PC-9 (cell line): ENCODE data around the gene FALEC. TPM values are rescaled to one million over a fixed set of nuclear protein-coding genes. Genes with fewer than 3 reads are reported as not detected.

Source experiments
- BruUV-seq: library from RNA; stranded (reverse); fragments of 400-500 nt; replicated peaks from 2 replicates; lab custom pipeline; 2021; lab: Mats Ljungman, UMichigan
- CTCF ChIA-PET: fragments of 300-600 bp; sonication (Branson Sonifier 250); formaldehyde crosslinking; loops from one replicate; lab custom pipeline; 2022; ENCODE audit warnings: antibody characterized with exemption; lab: Charles Lee
- POLR2A ChIA-PET: fragments of 300-600 bp; sonication (Branson Sonifier 250); formaldehyde crosslinking; loops from one replicate; lab custom pipeline; 2022; ENCODE audit warnings: antibody characterized with exemption; ENCODE audit not compliant: unreplicated experiment; lab: Charles Lee
- DNase-seq, 2 experiments: peaks; one replicate each; pipeline versions ENCODE4 v3.0.0 to v3.0.0-alpha.2; 2015 to 2022; ENCODE audit warnings: mixed read lengths in 1 of 2
- H2AFZ ChIP-seq: fragments of 200-600 bp; sonication (generic); 2 replicates; pipeline ENCODE4 v1.8.1; 2017; ENCODE audit warnings: antibody characterized with exemption
- H3F3A ChIP-seq: fragments of 200-600 bp; sonication (generic); 2 replicates; pipeline ENCODE4 v1.8.1; 2017; ENCODE audit warnings: antibody characterized with exemption, mild to moderate bottlenecking, low read depth; ENCODE audit not compliant: insufficient read depth
- H3K27ac ChIP-seq: fragments of 200-600 bp; sonication (generic); 2 replicates; pipeline ENCODE4 v1.6.1; 2016; ENCODE audit warnings: mixed run types
- H3K27me3 ChIP-seq: fragments of 200-600 bp; sonication (generic); 2 replicates; pipeline ENCODE4 v1.6.1; 2016; ENCODE audit warnings: low read depth, mixed run types; ENCODE audit not compliant: insufficient read depth
- H3K36me3 ChIP-seq: fragments of 200-600 bp; sonication (generic); 2 replicates; pipeline ENCODE4 v1.6.1; 2016; ENCODE audit warnings: low read depth, mixed run types
- H3K4me1 ChIP-seq: fragments of 200-600 bp; sonication (generic); replicated peaks from 2 replicates; pipeline ENCODE4 v1.6.1; 2016; ENCODE audit warnings: mixed run types; ENCODE audit not compliant: insufficient read depth
- H3K4me2 ChIP-seq: fragments of 200-600 bp; sonication (generic); 2 replicates; pipeline ENCODE4 v1.6.1; 2017; ENCODE audit warnings: mixed run types
- H3K4me3 ChIP-seq: fragments of 200-600 bp; sonication (generic); 2 replicates; pipeline ENCODE4 v1.6.1; 2016; ENCODE audit warnings: mixed run types
- H3K79me2 ChIP-seq: fragments of 200-600 bp; sonication (generic); 2 replicates; pipeline ENCODE4 v1.6.1; 2017; ENCODE audit warnings: low read depth, mixed run types
- H3K9me2 ChIP-seq: fragments of 200-600 bp; sonication (generic); 2 replicates; pipeline ENCODE4 v1.8.1; 2017; ENCODE audit warnings: mild to moderate bottlenecking; ENCODE audit not compliant: insufficient read depth
- H3K9me3 ChIP-seq: fragments of 200-600 bp; sonication (generic); 2 replicates; pipeline ENCODE4 v1.8.1; 2016; ENCODE audit warnings: low read depth; ENCODE audit not compliant: insufficient read depth
- H4K20me1 ChIP-seq: fragments of 200-600 bp; sonication (generic); 2 replicates; pipeline ENCODE4 v1.8.1; 2017; ENCODE audit not compliant: insufficient read depth
- CTCF ChIP-seq: fragments of 200-600 bp; sonication (generic); conservative IDR thresholded peaks from 2 replicates; pipeline ENCODE4 v1.6.1; 2017; ENCODE audit warnings: mixed run types, antibody characterized with exemption, mild to moderate bottlenecking, moderate library complexity
- EZH2 ChIP-seq: fragments of 200-600 bp; sonication (generic); IDR thresholded peaks from 2 replicates; pipeline ENCODE4 v1.8.0; 2017; ENCODE audit warnings: antibody characterized with exemption, low read depth
- intact Hi-C: fragments of 100-400 bp; cut with micrococcal nuclease; formaldehyde crosslinking; loops from one replicate; pipeline ENCODE4 v1.10.0; 2022; ENCODE audit not compliant: unreplicated experiment
- total RNA-seq: library from RNA; stranded (reverse); gene quantifications from 2 replicates; pipeline ENCODE4 v1.2.3, GENCODE V29; 2021

The FALEC gene
- total RNA-seq, 1 experiment from 2014 or later = 0.94 TPM

GRCh38 chr1:150493175-150493574 is 22.4 kb upstream of the FALEC start:
- H4K20me1 ChIP-seq = no peaks in the 10 kb centered on the region
- TF ChIP-seq EZH2 (no peak), CTCF (no peak)
- ChIA-PET POLR2A (no interaction called here), CTCF (interaction anchor here (0.6 kb wide), 1 partner anchor 463 kb away, joined by 3 read pairs; no protein-coding TSS in a partner anchor)
- H3K9me3 ChIP-seq = no peaks in the 10 kb centered on the region
- no peak overlapping the region for H3K4me2 ChIP-seq
- no peaks in the 10 kb centered on the region for H3F3A ChIP-seq
- H3K4me1 ChIP-seq = peaks cover 6% of the 10 kb centered on the region; the same call in 1 of the 2 replicates
- no peaks in the 10 kb centered on the region for H3K9me2 ChIP-seq
- no peak overlapping the region for H2AFZ ChIP-seq
- H3K79me2 ChIP-seq = peaks cover 7% of the 10 kb centered on the region
- no peak overlapping the region for H3K4me3 ChIP-seq
- BruUV-seq = no TSS peak
- H3K27ac ChIP-seq = no peak overlapping the region
- no peak for DNase-seq
- intact Hi-C loops = no loop called here
- H3K27me3 ChIP-seq = no peaks in the 10 kb centered on the region
- H3K36me3 ChIP-seq = peaks cover 18% of the 10 kb centered on the region

DNA sequence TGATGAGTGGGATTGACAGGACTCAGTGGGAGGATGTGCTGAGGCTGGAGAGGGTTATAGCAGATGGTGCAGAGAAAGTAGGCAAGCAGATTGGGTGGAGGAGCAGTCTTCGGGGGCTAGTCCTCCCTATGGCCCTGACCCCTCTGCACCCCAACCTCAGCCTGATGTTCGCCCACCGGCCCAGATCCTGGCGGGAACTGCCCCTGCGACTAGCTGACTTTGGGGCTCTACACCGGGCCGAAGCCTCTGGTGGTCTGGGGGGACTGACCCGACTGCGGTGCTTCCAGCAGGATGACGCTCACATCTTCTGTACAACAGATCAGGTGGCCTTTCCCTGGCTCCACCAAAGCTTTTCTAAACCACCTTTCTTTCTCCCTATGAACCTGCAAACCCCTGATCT is 17.2 kb upstream of the FALEC start:
- H3F3A ChIP-seq = no peaks in the 10 kb centered on the region; the same call in 1 of the 2 replicates
- TF ChIP-seq CTCF = no peak
- TF ChIP-seq EZH2 = no peak
- intact Hi-C loops = no loop called here
- no peak overlapping the region for H2AFZ ChIP-seq
- no TSS peak for BruUV-seq
- DNase-seq = no peak
- CTCF ChIA-PET = no interaction called here
- H3K4me2 ChIP-seq = no peak overlapping the region
- no peak overlapping the region for H3K27ac ChIP-seq
- no peaks in the 10 kb centered on the region for H3K9me2 ChIP-seq
- H3K4me3 ChIP-seq = no peak overlapping the region
- POLR2A ChIA-PET = no interaction called here
- H3K4me1 ChIP-seq = no peaks in the 10 kb centered on the region
- H3K36me3 ChIP-seq = peaks cover 12% of the 10 kb centered on the region; the same call in 1 of the 2 replicates
- H4K20me1 ChIP-seq = no peaks in the 10 kb centered on the region
- no peaks in the 10 kb centered on the region for H3K79me2 ChIP-seq
- H3K9me3 ChIP-seq = no peaks in the 10 kb centered on the region
- no peaks in the 10 kb centered on the region for H3K27me3 ChIP-seq

GRCh38 chr1:150505431-150505830 is 10.1 kb upstream of the FALEC start:
- H3K9me3 ChIP-seq = no peaks in the 10 kb centered on the region
- ChIA-PET CTCF (no interaction called here), POLR2A (interaction anchor here (1.0 kb wide), 1 partner anchor 74 kb away, joined by 4 read pairs; the partner anchor contains the start of gene MCL1)
- no peaks in the 10 kb centered on the region for H3K27me3 ChIP-seq
- BruUV-seq = no TSS peak
- H3K79me2 ChIP-seq = no peaks in the 10 kb centered on the region
- H3K9me2 ChIP-seq = no peaks in the 10 kb centered on the region
- peaks cover 10% of the 10 kb centered on the region for H3K4me1 ChIP-seq
- DNase-seq = no peak
- TF ChIP-seq EZH2 = no peak
- no peak for TF ChIP-seq CTCF
- H4K20me1 ChIP-seq = no peaks in the 10 kb centered on the region
- no peak overlapping the region for H2AFZ ChIP-seq
- H3F3A ChIP-seq = no peaks in the 10 kb centered on the region; the same call in 1 of the 2 replicates
- H3K36me3 ChIP-seq = 0 out of 2 replicates have a peak, but pooled peaks cover 4% of the 10 kb centered on the region
- intact Hi-C loops = no loop called here
- H3K27ac ChIP-seq = no peak overlapping the region
- no peak overlapping the region for H3K4me2 ChIP-seq
- H3K4me3 ChIP-seq = no peak overlapping the region
